ENCODE results near the gene BTNL8.

BTNL8 gene

GRCh38 chr5:180970336-180970735 is 71.4 kb downstream of the BTNL8 start:
- no peak for DNase-seq

- DNase-seq: no peak
These were observed 71.9 kb downstream of the BTNL8 start for GRCh38 chr5:180970875-180971274.

DNA sequence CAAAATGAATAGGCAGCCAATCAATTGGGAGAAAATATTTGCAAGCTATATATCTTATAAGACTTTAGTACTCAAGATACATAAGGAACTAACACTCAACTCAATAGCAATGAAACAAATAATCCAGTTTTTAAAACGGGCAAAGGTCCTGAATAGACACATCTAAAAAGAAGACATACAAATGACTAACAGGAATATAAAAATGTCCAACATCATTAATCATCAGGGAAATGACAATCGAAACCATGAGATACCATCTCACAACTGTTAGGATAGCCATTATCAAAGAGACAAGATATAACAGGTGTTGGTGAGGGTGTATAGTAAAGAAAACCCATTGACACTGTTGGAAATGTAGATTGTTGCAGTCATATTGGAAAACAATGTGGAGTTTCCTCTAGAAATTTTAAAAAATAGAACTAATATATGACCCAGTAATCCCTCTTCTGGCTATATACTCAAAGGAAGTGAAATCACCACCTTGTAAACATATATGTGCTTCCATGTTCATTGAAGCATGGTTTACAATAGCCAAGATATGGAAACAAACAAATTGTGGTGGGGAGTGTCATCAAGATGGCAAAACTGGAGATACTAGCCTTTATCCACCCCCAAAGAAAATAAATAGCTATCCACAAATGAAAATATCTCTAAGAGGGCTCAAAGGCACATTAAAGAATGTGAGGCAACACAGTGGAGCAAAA is 75.8 kb downstream of the BTNL8 start:
- no peak for DNase-seq

- DNase-seq: no peak
These were observed 76.4 kb downstream of the BTNL8 start for GRCh38 chr5:180975338-180975737.

DNA sequence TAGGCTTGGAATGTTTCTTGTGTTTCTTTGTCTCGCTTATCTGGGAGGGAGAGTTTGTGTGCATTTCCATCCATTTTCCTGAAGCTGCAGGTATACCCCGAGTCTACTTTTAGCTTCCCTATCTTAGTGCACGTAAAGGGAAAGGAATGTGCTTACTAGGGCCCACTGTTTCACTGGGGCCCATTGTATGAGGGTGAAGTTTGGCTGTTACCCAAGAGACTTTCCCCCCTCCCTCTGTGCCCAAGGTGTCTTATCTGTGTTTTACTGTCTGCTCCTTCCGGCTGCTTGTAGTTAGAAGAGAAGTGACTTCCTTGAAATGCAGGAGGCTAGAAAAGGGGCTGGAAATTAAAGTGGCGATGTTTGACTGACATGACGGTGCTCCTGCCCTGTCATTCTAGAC is 77.6 kb downstream of the BTNL8 start:
- DNase-seq: peak; percentile 91

DNA sequence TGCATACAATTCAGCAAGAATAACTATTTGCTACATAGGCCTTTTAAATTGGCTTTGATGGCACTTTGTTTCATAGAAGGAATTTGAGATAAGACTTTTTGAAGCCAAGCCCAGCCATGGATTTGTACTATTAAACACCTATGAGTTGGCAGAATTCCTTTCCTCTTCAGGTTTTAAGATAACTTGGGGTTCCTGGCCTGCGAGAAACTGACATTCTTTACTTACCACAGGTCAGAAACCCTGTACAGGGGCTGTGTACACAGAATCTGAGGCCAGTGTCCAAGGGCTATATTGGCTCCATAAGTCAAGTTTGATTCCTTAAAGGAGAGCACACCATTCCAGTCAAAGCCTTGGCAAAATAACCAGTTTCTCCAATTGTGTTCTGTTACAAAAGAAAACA is 78.9 kb downstream of the BTNL8 start:
- peak; percentile 72 for DNase-seq

DNA sequence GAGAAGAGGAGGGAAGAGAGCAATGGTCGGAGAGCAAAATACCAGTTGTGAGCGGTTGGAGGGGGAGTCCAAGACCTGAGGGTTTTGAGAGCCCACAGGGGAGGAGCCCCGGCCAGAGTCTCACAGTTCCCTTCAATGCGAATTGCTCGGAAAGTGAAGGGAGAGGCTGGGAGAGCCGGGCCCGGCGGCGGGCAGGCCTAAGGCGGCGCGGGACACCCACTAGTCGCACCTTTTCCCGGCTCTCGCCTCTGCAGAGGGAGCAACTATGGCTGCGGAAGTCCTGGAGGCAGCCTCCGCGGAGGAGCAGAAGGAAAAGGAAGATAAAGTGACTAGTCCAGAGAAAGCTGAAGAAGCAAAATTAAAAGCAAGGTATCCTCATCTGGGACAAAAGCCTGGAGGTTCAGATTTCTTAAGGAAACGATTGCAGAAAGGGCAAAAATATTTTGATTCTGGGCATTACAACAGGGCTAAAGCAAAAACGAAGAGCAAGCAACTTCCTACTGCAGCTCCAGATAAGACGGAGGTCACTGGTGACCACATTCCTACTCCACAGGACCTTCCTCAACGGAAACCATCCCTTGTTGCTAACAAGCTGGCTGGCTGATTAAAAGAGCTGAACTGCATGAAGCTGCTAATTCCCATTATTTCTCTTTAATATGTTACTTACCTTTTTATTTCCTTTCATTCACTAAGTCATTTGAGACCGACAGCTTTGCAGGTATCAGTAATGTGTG is 83.2 kb downstream of the BTNL8 start:
- DNase-seq: no peak

- no peak for DNase-seq
These were observed 89.1 kb downstream of the BTNL8 start for GRCh38 chr5:180988016-180988415.

- no peak for DNase-seq
These were observed 89.6 kb downstream of the BTNL8 start, which contains the start of gene BTNL3 for GRCh38 chr5:180988592-180988991. TSS of gene BTNL3 (plus strand) at chr5:180988846. CDS start at chr5:180989029, 183 bp downstream.

DNA sequence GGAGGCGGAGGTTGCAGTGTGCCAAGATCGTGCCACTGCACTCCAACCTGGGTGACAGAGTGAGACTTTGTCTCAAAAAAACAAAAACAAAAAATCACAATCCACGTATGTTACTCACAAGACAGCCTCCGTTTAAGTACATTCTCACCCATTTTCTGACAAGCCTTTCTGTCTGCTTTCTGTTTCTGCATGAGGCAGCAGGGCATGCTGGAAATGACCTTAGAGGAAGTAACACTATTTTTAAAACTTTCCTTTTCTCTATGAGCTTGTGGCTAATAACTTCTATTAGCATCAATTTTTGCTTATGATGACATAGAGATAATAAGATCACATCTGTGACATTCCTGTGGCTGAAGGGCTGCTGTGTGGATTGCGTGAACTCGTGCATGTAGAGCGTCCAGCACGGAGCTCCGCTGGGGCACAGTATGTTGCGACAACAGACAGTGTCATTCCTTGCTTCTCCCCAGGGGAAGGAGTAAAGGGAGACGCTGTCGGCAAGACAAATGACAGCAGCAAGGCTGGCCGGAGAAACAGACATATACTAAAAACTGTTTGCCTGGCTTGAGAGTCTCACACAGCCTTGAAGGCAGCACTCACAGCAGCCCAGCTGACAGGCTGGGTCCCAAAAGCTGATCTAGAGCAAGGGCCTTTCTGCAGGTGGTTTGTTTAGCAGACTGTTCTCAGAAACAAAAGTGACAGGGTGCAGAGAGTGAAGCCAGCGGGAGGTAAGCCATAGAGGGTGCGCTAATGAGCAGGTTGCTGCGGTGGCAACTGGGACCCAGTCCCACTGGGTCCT is 91.3 kb downstream of the BTNL8 start:
- DNase-seq: no peak

DNA sequence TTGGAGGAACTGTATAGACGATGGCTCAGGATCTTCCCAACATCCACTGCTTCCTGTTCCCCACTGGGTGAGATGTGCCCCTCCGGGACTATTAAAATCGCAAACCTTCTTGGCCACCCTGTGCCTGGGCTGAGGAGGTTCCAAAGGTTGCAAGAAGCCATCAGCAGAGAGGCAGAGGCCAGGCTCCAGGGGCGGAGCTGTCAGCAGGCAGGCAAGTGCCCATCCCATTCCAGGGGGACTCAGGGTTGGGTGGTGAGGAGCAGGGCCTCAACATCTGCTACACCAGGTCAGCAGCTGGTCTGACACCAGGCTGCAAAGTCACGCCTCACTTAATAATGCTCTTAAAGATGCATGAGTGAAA is 91.9 kb downstream of the BTNL8 start:
- DNase-seq: no peak

Measured in NCI-H226 (cell line).